Peyer's patch (tissue), 4 donors: Measurements from ENCODE around the gene KCNMB3.

Source experiments
- CTCF ChIP-seq, 6 experiments: fragments of 450-650 bp in 4 of 6; fragments of 200-600 bp in 2 of 6; sonication (generic) in 1 of 6; IDR thresholded peaks; one replicate each; pipeline ENCODE4 v1.5.1; 2017 to 2019; ENCODE audit warnings: antibody characterized with exemption in 6 of 6, mild to moderate bottlenecking in 3 of 6, moderate library complexity in 1 of 6
- POLR2A ChIP-seq, 2 donors: fragments of 450-650 bp; IDR thresholded peaks; one replicate each; pipeline ENCODE4 v1.5.1; 2017; ENCODE audit warnings: antibody characterized with exemption in 2 of 2, mild to moderate bottlenecking in 2 of 2, moderate library complexity in 2 of 2

- TF ChIP-seq POLR2A (IDR thresholded peaks at IDR 0.05), result no peak
- no peak for TF ChIP-seq CTCF (IDR thresholded peaks at IDR 0.05)
Measured at GRCh38 chr3:179276001-179276400, 25.1 kb upstream of the KCNMB3 start.
